Activated CD8-positive, alpha-beta T cell treated with anti-CD3 and anti-CD28 coated beads for 36 hours (primary cell): ENCODE results near the gene BUD31. TPM values are rescaled to one million over a fixed set of nuclear protein-coding genes. Genes with fewer than 3 reads are reported as not detected.

Source experiments
- ATAC-seq: fragments of 200-7000 bp; cut with Tn5 transposase; one replicate; pipeline ENCODE4 v1.10.0; 2021; ENCODE audit warnings: mild to moderate bottlenecking, moderate library complexity
- CTCF ChIA-PET: fragments of 350-600 bp; sonication (Branson Sonifier 250); formaldehyde crosslinking; loops from one replicate; lab custom pipeline; 2021; ENCODE audit warnings: antibody characterized with exemption; lab: Charles Lee
- POLR2A ChIA-PET: fragments of 350-600 bp; sonication (Branson Sonifier 250); formaldehyde crosslinking; loops from one replicate; lab custom pipeline; 2021; ENCODE audit warnings: antibody characterized with exemption; lab: Charles Lee
- DNase-seq: peaks from one replicate; pipeline ENCODE4 v3.0.0-alpha.2; 2020
- H3K27ac Mint-ChIP-seq: one replicate; pipeline ENCODE4 v1.8.0; 2021; ENCODE audit warnings: mild to moderate bottlenecking, mixed read lengths
- H3K27me3 Mint-ChIP-seq: one replicate; pipeline ENCODE4 v1.8.0; 2021; ENCODE audit warnings: mixed read lengths
- H3K36me3 Mint-ChIP-seq: one replicate; pipeline ENCODE4 v1.8.0; 2021; ENCODE audit warnings: low read depth, mixed read lengths
- H3K4me1 Mint-ChIP-seq: one replicate; pipeline ENCODE4 v1.8.0; 2021; ENCODE audit warnings: low read depth, mixed read lengths
- H3K4me3 Mint-ChIP-seq: one replicate; pipeline ENCODE4 v1.8.0; 2021; ENCODE audit warnings: mild to moderate bottlenecking, moderate library complexity, mixed read lengths
- H3K9me3 Mint-ChIP-seq: one replicate; pipeline ENCODE4 v1.8.0; 2021; ENCODE audit warnings: mixed read lengths
- intact Hi-C: fragments of 100-400 bp; cut with micrococcal nuclease; formaldehyde crosslinking; loops from one replicate; pipeline ENCODE4 v1.10.0; 2022
- total RNA-seq, 2 experiments: library from RNA; stranded (reverse); gene quantifications; one replicate each; pipeline ENCODE4 v1.2.3, GENCODE V29; 2021
- TF ChIP-seq, protein P1 (sequence below): fragments of 200-600 bp; IDR thresholded peaks from one replicate; pipeline ENCODE4 v1.8.0; 2022; ENCODE audit warnings: antibody characterized with exemption, mild to moderate bottlenecking

BUD31 gene
- total RNA-seq, 2 experiments from 2014 or later: 118 to 124 TPM

DNA sequence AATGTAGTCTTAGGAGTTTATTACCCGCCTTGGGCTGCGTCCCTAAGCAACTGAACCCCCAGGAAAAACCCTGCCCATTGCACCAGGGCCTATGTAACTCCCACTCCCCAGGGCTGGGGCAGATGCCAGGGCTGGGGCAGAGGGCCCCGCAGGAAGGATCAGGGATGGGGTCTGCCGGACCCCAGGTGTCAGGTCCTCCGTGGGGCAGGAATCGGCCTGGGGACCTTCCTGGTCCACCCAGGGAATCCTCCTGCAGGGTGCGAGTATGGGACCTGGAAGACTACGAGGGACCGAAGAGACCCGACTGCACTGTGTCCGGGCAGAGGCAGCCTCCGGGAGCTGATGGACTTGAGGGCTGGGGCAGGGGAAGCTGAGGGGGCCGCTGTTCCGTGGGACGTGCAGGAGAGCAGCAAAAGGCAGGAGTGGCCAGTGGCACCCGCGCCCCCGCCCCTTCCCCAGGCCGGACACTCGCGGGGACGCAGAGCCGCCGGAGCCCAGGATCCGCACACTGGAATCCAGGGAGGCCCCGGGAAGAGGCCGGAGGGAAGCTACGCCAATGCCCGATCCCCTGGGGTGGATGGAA is 59.7 kb downstream of the BUD31 start:
- Mint-ChIP-seq H3K4me3 (no peak overlapping the region), H3K27ac (no peak overlapping the region), H3K9me3 (no peaks in the 10 kb centered on the region), H3K36me3 (peaks cover 25% of the 10 kb centered on the region), H3K4me1 (peaks cover 28% of the 10 kb centered on the region), H3K27me3 (no peaks in the 10 kb centered on the region)
- TF ChIP-seq, protein P1, sequence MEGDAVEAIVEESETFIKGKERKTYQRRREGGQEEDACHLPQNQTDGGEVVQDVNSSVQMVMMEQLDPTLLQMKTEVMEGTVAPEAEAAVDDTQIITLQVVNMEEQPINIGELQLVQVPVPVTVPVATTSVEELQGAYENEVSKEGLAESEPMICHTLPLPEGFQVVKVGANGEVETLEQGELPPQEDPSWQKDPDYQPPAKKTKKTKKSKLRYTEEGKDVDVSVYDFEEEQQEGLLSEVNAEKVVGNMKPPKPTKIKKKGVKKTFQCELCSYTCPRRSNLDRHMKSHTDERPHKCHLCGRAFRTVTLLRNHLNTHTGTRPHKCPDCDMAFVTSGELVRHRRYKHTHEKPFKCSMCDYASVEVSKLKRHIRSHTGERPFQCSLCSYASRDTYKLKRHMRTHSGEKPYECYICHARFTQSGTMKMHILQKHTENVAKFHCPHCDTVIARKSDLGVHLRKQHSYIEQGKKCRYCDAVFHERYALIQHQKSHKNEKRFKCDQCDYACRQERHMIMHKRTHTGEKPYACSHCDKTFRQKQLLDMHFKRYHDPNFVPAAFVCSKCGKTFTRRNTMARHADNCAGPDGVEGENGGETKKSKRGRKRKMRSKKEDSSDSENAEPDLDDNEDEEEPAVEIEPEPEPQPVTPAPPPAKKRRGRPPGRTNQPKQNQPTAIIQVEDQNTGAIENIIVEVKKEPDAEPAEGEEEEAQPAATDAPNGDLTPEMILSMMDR: no peak
- ATAC-seq (no peak), DNase-seq (no peak)
- POLR2A ChIA-PET: no interaction called here
- CTCF ChIA-PET: no interaction called here
- intact Hi-C loops: no loop called here

Other genes starting within 250 kb of the BUD31 start
- under 1 TPM in 1 of 2 experiments, not detected in 1; 0.16 TPM for gene KPNA7, start 200.9 kb upstream of the BUD31 start, total RNA-seq
- gene MYH16, start 136.1 kb upstream of the BUD31 start, total RNA-seq: not detected
- 10 to 100 TPM; 45.4 to 45.8 TPM for gene ARPC1A, start 83.1 kb upstream of the BUD31 start, total RNA-seq
- gene ARPC1B, start 34.2 kb upstream of the BUD31 start, total RNA-seq: 100 to 1,000 TPM; 304 to 307 TPM
- 100 to 1,000 TPM; 160 TPM for gene PDAP1, start 372 bp upstream of the BUD31 start, total RNA-seq
- 1 to 10 TPM; 7.2 to 8.2 TPM for gene PTCD1, start 29.8 kb downstream of the BUD31 start, total RNA-seq
- 10 to 100 TPM; 62.3 to 64.6 TPM for gene CPSF4, start 30.0 kb downstream of the BUD31 start, total RNA-seq
- 100 to 1,000 TPM; 416 to 417 TPM for gene ATP5MF, start 57.2 kb downstream of the BUD31 start, total RNA-seq
- 10 to 100 TPM; 18.8 to 19.1 TPM for gene ZNF789, start 63.9 kb downstream of the BUD31 start, total RNA-seq
- gene ZNF394, start 91.3 kb downstream of the BUD31 start, total RNA-seq: 10 to 100 TPM; 25.9 to 28.0 TPM
- 1 to 10 TPM; 7.6 to 7.9 TPM for gene ZKSCAN5, start 95.7 kb downstream of the BUD31 start, total RNA-seq
- 1 to 10 TPM; 4.8 to 4.9 TPM for gene FAM200A, start 143.1 kb downstream of the BUD31 start, total RNA-seq
- 10 to 100 TPM; 63.0 to 65.2 TPM for gene ZNF655, start 149.7 kb downstream of the BUD31 start, total RNA-seq
- gene TMEM225B, start 189.3 kb downstream of the BUD31 start, total RNA-seq: 1 to 10 TPM in 1 of 2 experiments, under 1 TPM in 1; 0.92 to 2.2 TPM
- 10 to 100 TPM; 31.8 to 35.8 TPM for gene ZSCAN25, start 208.0 kb downstream of the BUD31 start, total RNA-seq